CD4-positive, alpha-beta memory T cell (primary cell): ENCODE results near the gene MRPL21. TPM values are rescaled to one million over a fixed set of nuclear protein-coding genes. Genes with fewer than 3 reads are reported as not detected.
A peak's percentile ranks its signal among the peaks of the same experiment; 100 is the strongest.

ENCODE experiments used
- CTCF ChIA-PET: fragments of 350-600 bp; sonication (Branson Sonifier 250); formaldehyde crosslinking; loops from one replicate; lab custom pipeline; 2021; ENCODE audit warnings: inconsistent platforms; ENCODE audit not compliant: partially characterized antibody; lab: Charles Lee
- POLR2A ChIA-PET: fragments of 350-600 bp; sonication (Branson Sonifier 250); formaldehyde crosslinking; loops from one replicate; lab custom pipeline; 2021; ENCODE audit not compliant: partially characterized antibody; lab: Charles Lee
- DNase-seq, 5 donors: peaks; one replicate each; pipeline versions ENCODE4 v3.0.0 to v3.0.0-alpha.2; 2020 to 2022; ENCODE audit warnings: mixed read lengths in 1 of 5
- H3K27ac ChIP-seq: one replicate; pipeline ENCODE4 v1.7.0; 2013; ENCODE audit warnings: low read depth, low read length
- H3K27me3 ChIP-seq: 2 replicates; pipeline ENCODE4 v1.7.0; 2013; ENCODE audit warnings: mild to moderate bottlenecking, low read length, moderate library complexity; ENCODE audit not compliant: insufficient read depth
- H3K36me3 ChIP-seq: 2 replicates; pipeline ENCODE4 v1.7.0; 2013; ENCODE audit warnings: mild to moderate bottlenecking, low read length, moderate library complexity; ENCODE audit not compliant: insufficient read depth
- H3K4me1 ChIP-seq: 2 replicates; pipeline ENCODE4 v1.7.0; 2013; ENCODE audit warnings: mild to moderate bottlenecking, low read length, moderate library complexity; ENCODE audit not compliant: insufficient read depth
- H3K4me3 ChIP-seq, 2 donors: one replicate each; pipeline ENCODE4 v1.7.0; 2013; ENCODE audit warnings: low read length in 2 of 2, mild to moderate bottlenecking in 1 of 2
- H3K9me3 ChIP-seq, 2 donors: one replicate each; pipeline ENCODE4 v1.7.0; 2013; ENCODE audit warnings: low read length in 2 of 2, control low read depth in 1 of 2; ENCODE audit not compliant: control insufficient read depth in 1 of 2
- H3K27ac Mint-ChIP-seq, 7 donors: one replicate each; pipeline ENCODE4 v1.8.0; 2020 to 2021; ENCODE audit warnings: mixed read lengths in 7 of 7, mild to moderate bottlenecking in 6 of 7, inconsistent platforms in 3 of 7, moderate library complexity in 3 of 7
- H3K27me3 Mint-ChIP-seq, 2 donors: one replicate each; pipeline ENCODE4 v1.8.0; 2020 to 2021; ENCODE audit warnings: mixed read lengths in 2 of 2
- H3K36me3 Mint-ChIP-seq, 2 donors: one replicate each; pipeline ENCODE4 v1.8.0; 2020 to 2021; ENCODE audit warnings: mixed read lengths in 2 of 2, inconsistent platforms in 1 of 2, mild to moderate bottlenecking in 1 of 2
- H3K4me1 Mint-ChIP-seq, 4 donors: one replicate each; pipeline ENCODE4 v1.8.0; 2020 to 2021; ENCODE audit warnings: mixed read lengths in 4 of 4, mild to moderate bottlenecking in 1 of 4
- H3K4me3 Mint-ChIP-seq, 8 donors: one replicate each; pipeline ENCODE4 v1.8.0; 2020 to 2021; ENCODE audit warnings: mixed read lengths in 8 of 8, mild to moderate bottlenecking in 7 of 8, moderate library complexity in 6 of 8, inconsistent platforms in 3 of 8
- H3K9me3 Mint-ChIP-seq, 8 donors: one replicate each; pipeline ENCODE4 v1.8.0; 2020 to 2021; ENCODE audit warnings: mixed read lengths in 8 of 8, mild to moderate bottlenecking in 5 of 8, inconsistent platforms in 3 of 8, moderate library complexity in 1 of 8
- intact Hi-C: fragments of 100-400 bp; cut with micrococcal nuclease; formaldehyde crosslinking; loops from one replicate; pipeline ENCODE4 v1.15.1; 2023
- polyA plus RNA-seq, 2 donors: library from polyadenylated mRNA; unstranded; fragments of 300-500 nt; fragmentation: Illumina TruSeq; gene quantifications; one replicate each; pipeline ENCODE4 v1.2.3, GENCODE V29; 2021
- total RNA-seq, 2 experiments: library from RNA; stranded (reverse); gene quantifications; one replicate each; pipeline ENCODE4 v1.2.3, GENCODE V29; 2021

The MRPL21 gene
- total and polyA plus RNA-seq, 4 experiments from 2014 or later, result 36.2 to 151 (median 71.0) TPM

GRCh38 chr11:68938816-68939582 is 35.4 kb upstream of the MRPL21 start:
- H3K27ac ChIP-seq, result no peak overlapping the region
- Mint-ChIP-seq H3K9me3 (no peaks in the 10 kb centered on the region), H3K36me3 (peaks cover 0 to 36% of the 10 kb centered on the region in 2 donors), H3K4me3 (no peak overlapping the region), H3K27me3 (no peaks in the 10 kb centered on the region), H3K27ac (peak overlapping the region in 2 of 7 donors; percentile 35 to 42), H3K4me1 (no peaks in the 10 kb centered on the region)
- no peaks in the 10 kb centered on the region for H3K27me3 ChIP-seq
- peaks cover 23% of the 10 kb centered on the region for H3K36me3 ChIP-seq
- no peak for DNase-seq
- POLR2A ChIA-PET, result no interaction called here
- CTCF ChIA-PET, result no interaction called here
- H3K9me3 ChIP-seq, result no peaks in the 10 kb centered on the region
- intact Hi-C loops, result no loop called here
- H3K4me3 ChIP-seq, result no peak overlapping the region
- H3K4me1 ChIP-seq, result no peaks in the 10 kb centered on the region

GRCh38 chr11:68938088-68938487 is 34.5 kb upstream of the MRPL21 start:
- peaks cover 23% of the 10 kb centered on the region for H3K36me3 ChIP-seq
- peaks cover 0 to 43% of the 10 kb centered on the region in 2 donors for H3K36me3 Mint-ChIP-seq
- intact Hi-C loops, result no loop called here

GRCh38 chr11:68936676-68937620 is 33.3 kb upstream of the MRPL21 start:
- H3K9me3 ChIP-seq, result no peaks in the 10 kb centered on the region
- Mint-ChIP-seq H3K27me3 (no peaks in the 10 kb centered on the region), H3K9me3 (no peaks in the 10 kb centered on the region), H3K27ac (peak overlapping the region in 1 of 7 donors; percentile 79), H3K36me3 (peaks cover 6 to 50% of the 10 kb centered on the region in 2 donors), H3K4me1 (no peaks in the 10 kb centered on the region), H3K4me3 (no peak overlapping the region)
- no peak overlapping the region for H3K27ac ChIP-seq
- CTCF ChIA-PET, result no interaction called here
- POLR2A ChIA-PET, result no interaction called here
- no peaks in the 10 kb centered on the region for H3K4me1 ChIP-seq
- no peaks in the 10 kb centered on the region for H3K27me3 ChIP-seq
- no peak for DNase-seq
- H3K4me3 ChIP-seq, result no peak overlapping the region
- intact Hi-C loops, result no loop called here
- H3K36me3 ChIP-seq, result peaks cover 23% of the 10 kb centered on the region

More at GRCh38 chr11:68938088-68938487, 34.5 kb upstream of the MRPL21 start:
- Histone ChIP-seq H3K4me3 (no peak overlapping the region), H3K27me3 (no peaks in the 10 kb centered on the region), H3K4me1 (no peaks in the 10 kb centered on the region), H3K9me3 (no peaks in the 10 kb centered on the region), H3K27ac (no peak overlapping the region)
- ChIA-PET POLR2A (no interaction called here), CTCF (interaction anchor here (0.5 kb wide), 1 partner anchor 617 kb away, joined by 3 read pairs; no protein-coding TSS in a partner anchor)
- Mint-ChIP-seq H3K27ac (no peak overlapping the region), H3K4me1 (no peaks in the 10 kb centered on the region), H3K9me3 (no peaks in the 10 kb centered on the region), H3K4me3 (no peak overlapping the region), H3K27me3 (no peaks in the 10 kb centered on the region)
- DNase-seq, result no peak

- intact Hi-C loops, result no loop called here
- Mint-ChIP-seq H3K9me3 (no peaks in the 10 kb centered on the region), H3K4me1 (no peaks in the 10 kb centered on the region), H3K4me3 (no peak overlapping the region), H3K27me3 (no peaks in the 10 kb centered on the region), H3K27ac (no peak overlapping the region), H3K36me3 (peaks cover 7 to 51% of the 10 kb centered on the region in 2 donors)
- peaks cover 23% of the 10 kb centered on the region for H3K36me3 ChIP-seq
- no peaks in the 10 kb centered on the region for H3K27me3 ChIP-seq
- no peak overlapping the region for H3K4me3 ChIP-seq
- H3K9me3 ChIP-seq, result no peaks in the 10 kb centered on the region
- no peak for DNase-seq
- H3K27ac ChIP-seq, result no peak overlapping the region
- POLR2A ChIA-PET, result no interaction called here
- no peaks in the 10 kb centered on the region for H3K4me1 ChIP-seq
- CTCF ChIA-PET, result no interaction called here
These were observed 32.7 kb upstream of the MRPL21 start for GRCh38 chr11:68936358-68936636.

GRCh38 chr11:68935516-68936357 is 32.1 kb upstream of the MRPL21 start:
- no peaks in the 10 kb centered on the region for H3K4me1 ChIP-seq
- no peaks in the 10 kb centered on the region for H3K9me3 ChIP-seq
- H3K4me3 Mint-ChIP-seq, result no peak overlapping the region
- H3K27me3 Mint-ChIP-seq, result no peaks in the 10 kb centered on the region
- peak overlapping the region in 3 of 7 donors; percentile 12 to 47 (median 29) for H3K27ac Mint-ChIP-seq
- H3K4me1 Mint-ChIP-seq, result no peaks in the 10 kb centered on the region
- ChIA-PET POLR2A (no interaction called here), CTCF (no interaction called here)
- no peak overlapping the region for H3K27ac ChIP-seq
- no peak for DNase-seq
- no peak overlapping the region for H3K4me3 ChIP-seq
- H3K36me3 ChIP-seq, result peaks cover 26% of the 10 kb centered on the region
- peaks cover 7 to 49% of the 10 kb centered on the region in 2 donors for H3K36me3 Mint-ChIP-seq
- H3K27me3 ChIP-seq, result no peaks in the 10 kb centered on the region
- no peaks in the 10 kb centered on the region for H3K9me3 Mint-ChIP-seq
- intact Hi-C loops, result no loop called here

- Mint-ChIP-seq H3K4me1 (no peaks in the 10 kb centered on the region), H3K36me3 (peaks cover 13 to 51% of the 10 kb centered on the region in 2 donors), H3K9me3 (no peaks in the 10 kb centered on the region), H3K4me3 (no peak overlapping the region), H3K27ac (no peak overlapping the region), H3K27me3 (no peaks in the 10 kb centered on the region)
- intact Hi-C loops, result no loop called here
- ChIA-PET CTCF (no interaction called here), POLR2A (no interaction called here)
- DNase-seq, result no peak
- no peaks in the 10 kb centered on the region for H3K9me3 ChIP-seq
- H3K27ac ChIP-seq, result no peak overlapping the region
- no peaks in the 10 kb centered on the region for H3K4me1 ChIP-seq
- peaks cover 33% of the 10 kb centered on the region for H3K36me3 ChIP-seq
- no peak overlapping the region for H3K4me3 ChIP-seq
- H3K27me3 ChIP-seq, result no peaks in the 10 kb centered on the region
These were observed 31.4 kb upstream of the MRPL21 start for GRCh38 chr11:68935066-68935465.

- H3K36me3 ChIP-seq, result peaks cover 35% of the 10 kb centered on the region
- POLR2A ChIA-PET, result no interaction called here
- Mint-ChIP-seq H3K27me3 (no peaks in the 10 kb centered on the region), H3K4me1 (no peaks in the 10 kb centered on the region), H3K4me3 (no peak overlapping the region), H3K9me3 (peaks cover 0 to 2% (median 0%) of the 10 kb centered on the region in 8 donors), H3K36me3 (peaks cover 14 to 54% of the 10 kb centered on the region in 2 donors), H3K27ac (no peak overlapping the region)
- H3K27me3 ChIP-seq, result no peaks in the 10 kb centered on the region
- CTCF ChIA-PET, result no interaction called here
- H3K4me3 ChIP-seq, result no peak overlapping the region
- H3K4me1 ChIP-seq, result no peaks in the 10 kb centered on the region
- DNase-seq, result no peak
- no peaks in the 10 kb centered on the region for H3K9me3 ChIP-seq
- no peak overlapping the region for H3K27ac ChIP-seq
- intact Hi-C loops, result no loop called here
These were observed 31.0 kb upstream of the MRPL21 start for GRCh38 chr11:68934666-68935065.
